HepG2 (cell line): ENCODE results near the gene PTMA. TPM values are rescaled to one million over a fixed set of nuclear protein-coding genes. Genes with fewer than 3 reads are reported as not detected.

Experiments
- BORCS8-MEF2B ChIP-seq: sonication (generic); formaldehyde crosslinking; IDR thresholded peaks from 2 replicates; pipeline ENCODE4 v1.8.0; 2022; ENCODE audit warnings: mild to moderate bottlenecking, missing genetic modification reagents
- MAF1 ChIP-seq: sonication (generic); formaldehyde crosslinking; IDR thresholded peaks from 2 replicates; pipeline ENCODE4 v1.5.0; 2020; ENCODE audit warnings: missing genetic modification reagents, borderline replicate concordance
- MLLT10 ChIP-seq: sonication (generic); formaldehyde crosslinking; IDR thresholded peaks from 2 replicates; pipeline ENCODE4 v1.4.0; 2020; ENCODE audit warnings: missing genetic modification reagents
- MLXIP ChIP-seq: sonication (generic); formaldehyde crosslinking; IDR thresholded peaks from 2 replicates; pipeline ENCODE4 v1.9.0; 2021; ENCODE audit warnings: missing genetic modification reagents, borderline replicate concordance
- NFYC ChIP-seq: IDR thresholded peaks from 2 replicates; pipeline ENCODE4 v1.6.1; 2016; ENCODE audit warnings: missing genetic modification reagents, missing compliant biosample characterization
- PAWR ChIP-seq: sonication (generic); formaldehyde crosslinking; IDR thresholded peaks from 2 replicates; pipeline ENCODE4 v1.4.0; 2020; ENCODE audit warnings: missing genetic modification reagents, mild to moderate bottlenecking, borderline replicate concordance
- ZNF142 ChIP-seq: sonication (generic); formaldehyde crosslinking; IDR thresholded peaks from 2 replicates; pipeline ENCODE4 v1.4.0; 2020; ENCODE audit warnings: missing genetic modification reagents
- ZNF251 ChIP-seq: sonication (generic); formaldehyde crosslinking; IDR thresholded peaks from 2 replicates; pipeline ENCODE4 v1.9.0; 2021; ENCODE audit warnings: mild to moderate bottlenecking, missing genetic modification reagents
- ZNF609 ChIP-seq: sonication (generic); formaldehyde crosslinking; IDR thresholded peaks from 2 replicates; pipeline ENCODE4 v1.4.0; 2020; ENCODE audit warnings: mild to moderate bottlenecking, missing genetic modification reagents, borderline replicate concordance
- ZNF816 ChIP-seq: sonication (generic); formaldehyde crosslinking; IDR thresholded peaks from 2 replicates; pipeline ENCODE4 v1.8.0; 2022; ENCODE audit warnings: missing genetic modification reagents, mild to moderate bottlenecking, borderline replicate concordance
- polyA plus RNA-seq, 8 experiments: library from polyadenylated mRNA; depleted of rRNA in 3 of 8; stranded (reverse) in 7 of 8; unstranded in 1 of 8; fragments of >200 nt; fragmentation: Illumina TruSeq in 4 of 8; extraction: Trizol in 4 of 8; gene quantifications; 2 replicates each; pipeline versions ENCODE4 v1.2.1 to v1.2.3, GENCODE V29; 2011 to 2016; ENCODE audit warnings: low read depth in 4 of 8, missing spikeins in 1 of 8, mixed read lengths in 1 of 8; ENCODE audit not compliant: insufficient read depth in 1 of 8
- total RNA-seq, 5 experiments: library from RNA; depleted of rRNA; stranded (reverse); fragments of >200 nt; fragmentation: Illumina TruSeq; extraction: Trizol; gene quantifications; 2 replicates each; pipeline ENCODE4 v1.2.3, GENCODE V29; 2016; ENCODE audit warnings: low read depth in 1 of 5

Gene PTMA
- total and polyA plus RNA-seq, 2 of the 13 experiments (the other 11 are each of a cell fraction or from before 2014, with no cell fraction given), result 190 to 1,086 TPM

GRCh38 chr2:231674587-231675338 lies 33.6 kb upstream of the PTMA start (continued):
- no peak for TF ChIP-seq ZNF142 (CRISPR knock-in tag)
- TF ChIP-seq BORCS8-MEF2B (CRISPR knock-in tag), result peak; percentile 57; the same call in 1 of the 2 replicates
- TF ChIP-seq MLXIP (CRISPR knock-in tag), result no peak
- TF ChIP-seq ZNF609 (CRISPR knock-in tag), result no peak
- TF ChIP-seq NFYC (CRISPR knock-in tag), result no peak
- no peak for TF ChIP-seq PAWR
- TF ChIP-seq ZNF251 (CRISPR knock-in tag), result no peak
- no peak for TF ChIP-seq MAF1 (CRISPR knock-in tag)
- no peak for TF ChIP-seq ZNF816 (CRISPR knock-in tag)
- TF ChIP-seq MLLT10 (CRISPR knock-in tag), result no peak
